Measurements from ENCODE around the gene KANK4. TPM values are rescaled to one million over a fixed set of nuclear protein-coding genes. Genes with fewer than 3 reads are reported as not detected.

KANK4 gene
- total RNA-seq, 1 experiment from 2014 or later = not detected

GRCh38 chr1:62311473-62311943, 7.7 kb downstream of the KANK4 start:
- in situ Hi-C loops (cut with HindIII; ENCODE audit: low pct_unique_long_range_greater_than_20kb, low sequenced_read_pairs) = no loop called here
- no peak for DNase-seq (ENCODE audit: low read depth)

GRCh38 chr1:62309906-62310305, 9.3 kb downstream of the KANK4 start:
- no peak for DNase-seq (ENCODE audit: low read depth)
- in situ Hi-C loops (cut with HindIII; ENCODE audit: low pct_unique_long_range_greater_than_20kb, low sequenced_read_pairs) = no loop called here

DNA sequence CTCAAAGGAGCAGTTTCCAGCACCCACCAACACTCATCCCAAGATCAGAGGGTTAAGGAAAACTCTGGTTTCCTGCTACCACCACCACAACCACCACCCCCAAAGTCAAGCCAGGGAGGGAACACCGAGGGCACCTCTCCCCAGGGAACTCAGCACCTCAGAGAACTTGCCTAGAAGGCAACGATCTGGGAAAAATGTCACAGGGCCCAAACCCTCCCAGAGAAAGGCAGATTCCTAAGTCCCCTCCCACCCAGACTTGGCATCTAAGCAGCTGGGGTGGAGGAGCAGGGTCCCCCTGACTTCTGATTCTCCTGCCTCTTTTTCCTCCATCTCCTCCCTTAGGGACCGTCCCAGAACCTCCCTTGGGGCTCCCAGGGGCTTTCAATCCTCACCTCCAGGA, 10.6 kb downstream of the KANK4 start:
- DNase-seq (ENCODE audit: low read depth) = no peak
- in situ Hi-C loops (cut with HindIII; ENCODE audit: low pct_unique_long_range_greater_than_20kb, low sequenced_read_pairs) = no loop called here

- in situ Hi-C loops (cut with HindIII; ENCODE audit: low pct_unique_long_range_greater_than_20kb, low sequenced_read_pairs) = no loop called here
- DNase-seq (ENCODE audit: low read depth) = no peak
These were observed 11.2 kb downstream of the KANK4 start for GRCh38 chr1:62307895-62308492.

DNA sequence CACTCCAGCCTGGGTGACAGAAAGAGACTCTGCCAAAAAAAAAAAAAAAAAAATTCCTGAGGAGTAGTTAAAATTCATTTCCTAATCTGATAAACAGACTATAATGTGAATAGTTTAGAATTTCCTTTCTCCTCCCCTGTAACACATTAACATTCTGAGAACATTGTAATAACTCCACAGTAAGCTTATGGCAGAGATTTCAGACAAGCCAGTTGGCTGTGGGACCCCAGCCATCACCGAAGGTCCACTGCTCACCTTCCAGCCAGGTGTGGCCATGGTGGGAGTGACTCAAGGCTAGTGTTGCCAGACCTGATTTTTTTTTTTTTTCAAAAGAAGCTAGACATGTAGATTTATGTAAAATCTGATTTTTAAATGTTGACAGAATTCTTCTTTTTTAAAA, 11.8 kb downstream of the KANK4 start:
- no peak for DNase-seq (ENCODE audit: low read depth)
- in situ Hi-C loops (cut with HindIII; ENCODE audit: low pct_unique_long_range_greater_than_20kb, low sequenced_read_pairs) = no loop called here

GRCh38 chr1:62306065-62306464, 13.2 kb downstream of the KANK4 start:
- no peak for DNase-seq (ENCODE audit: low read depth)
- in situ Hi-C loops (cut with HindIII; ENCODE audit: low pct_unique_long_range_greater_than_20kb, low sequenced_read_pairs) = no loop called here

- in situ Hi-C loops (cut with HindIII; ENCODE audit: low pct_unique_long_range_greater_than_20kb, low sequenced_read_pairs) = no loop called here
These were observed 14.3 kb downstream of the KANK4 start for GRCh38 chr1:62304975-62305374.

GRCh38 chr1:62304515-62304914, 14.7 kb downstream of the KANK4 start:
- in situ Hi-C loops (cut with HindIII; ENCODE audit: low pct_unique_long_range_greater_than_20kb, low sequenced_read_pairs) = no loop called here
- DNase-seq (ENCODE audit: low read depth) = no peak

More at GRCh38 chr1:62304975-62305374, 14.3 kb downstream of the KANK4 start:
- no peak for DNase-seq (ENCODE audit: low read depth)

DNA sequence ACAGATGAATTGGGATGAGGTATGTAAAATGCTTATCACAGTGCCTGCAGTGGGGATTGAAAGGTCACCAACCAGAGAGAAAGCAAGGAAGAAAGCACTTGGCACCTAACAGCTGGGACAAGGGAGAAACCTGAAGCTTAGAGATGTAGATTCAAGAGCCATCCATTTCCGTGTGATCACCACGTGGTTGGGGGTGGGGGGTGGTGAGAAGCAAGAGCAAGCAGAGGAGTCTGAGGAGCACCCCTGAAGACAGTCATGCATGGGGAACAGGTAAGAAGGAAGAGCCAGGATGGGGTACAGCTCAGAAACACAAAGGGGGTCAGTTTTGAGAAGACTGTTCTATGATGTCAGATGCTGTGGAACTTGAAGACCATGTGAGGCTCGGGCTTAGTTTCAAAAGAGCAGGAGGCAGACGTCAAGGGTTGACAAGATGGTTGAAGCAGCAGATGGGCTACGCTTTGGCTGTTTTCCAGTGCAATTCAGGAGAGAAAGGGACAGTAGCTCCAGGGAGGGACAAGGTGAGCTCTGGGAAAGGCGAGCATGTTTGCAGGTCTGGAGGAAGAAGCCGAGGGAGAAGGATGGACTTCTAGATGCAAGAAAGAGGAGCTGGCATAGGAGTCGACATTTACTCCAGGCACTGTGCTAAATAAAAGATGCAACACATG, 17.4 kb downstream of the KANK4 start:
- DNase-seq (ENCODE audit: low read depth) = no peak
- in situ Hi-C loops (cut with HindIII; ENCODE audit: low pct_unique_long_range_greater_than_20kb, low sequenced_read_pairs) = no loop called here

DNA sequence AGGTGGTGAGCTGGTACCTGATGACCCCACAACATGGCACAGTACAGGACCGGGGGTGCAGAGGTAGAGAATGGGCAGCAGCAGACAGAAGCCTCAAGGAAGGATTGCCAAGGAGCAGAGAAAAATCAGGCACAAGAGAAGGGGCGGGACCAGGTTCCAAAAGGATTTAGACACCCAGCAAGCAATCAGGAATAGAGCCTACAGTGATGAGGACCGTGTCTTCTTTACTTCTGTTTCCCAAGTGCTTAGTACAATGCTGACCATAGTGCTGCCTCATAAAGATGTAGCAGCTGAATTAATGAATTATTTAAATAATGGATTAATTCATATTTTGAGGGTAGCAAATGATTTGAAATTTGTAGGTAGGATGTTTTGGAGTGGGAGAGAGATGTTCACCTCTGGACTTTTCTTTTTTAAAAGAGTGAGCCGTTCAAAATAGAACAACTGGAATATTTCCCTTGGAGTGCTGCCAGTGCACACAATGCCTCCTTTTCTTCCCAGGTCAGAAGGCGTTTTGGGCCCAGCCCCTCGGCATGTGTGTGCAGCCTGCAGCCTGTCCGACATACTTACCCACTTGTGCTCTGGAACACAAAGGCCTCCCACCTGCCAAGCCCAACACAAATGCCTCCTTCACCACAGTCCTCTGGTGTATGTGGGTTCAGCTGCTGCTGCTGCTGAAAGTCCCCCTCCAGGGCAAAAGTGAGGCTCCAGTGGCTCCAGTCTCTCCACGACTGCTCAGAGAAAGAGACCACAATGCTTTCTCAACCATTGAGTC, 19.6 kb downstream of the KANK4 start:
- in situ Hi-C loops (cut with HindIII; ENCODE audit: low pct_unique_long_range_greater_than_20kb, low sequenced_read_pairs) = no loop called here
- DNase-seq (ENCODE audit: low read depth) = no peak

DNA sequence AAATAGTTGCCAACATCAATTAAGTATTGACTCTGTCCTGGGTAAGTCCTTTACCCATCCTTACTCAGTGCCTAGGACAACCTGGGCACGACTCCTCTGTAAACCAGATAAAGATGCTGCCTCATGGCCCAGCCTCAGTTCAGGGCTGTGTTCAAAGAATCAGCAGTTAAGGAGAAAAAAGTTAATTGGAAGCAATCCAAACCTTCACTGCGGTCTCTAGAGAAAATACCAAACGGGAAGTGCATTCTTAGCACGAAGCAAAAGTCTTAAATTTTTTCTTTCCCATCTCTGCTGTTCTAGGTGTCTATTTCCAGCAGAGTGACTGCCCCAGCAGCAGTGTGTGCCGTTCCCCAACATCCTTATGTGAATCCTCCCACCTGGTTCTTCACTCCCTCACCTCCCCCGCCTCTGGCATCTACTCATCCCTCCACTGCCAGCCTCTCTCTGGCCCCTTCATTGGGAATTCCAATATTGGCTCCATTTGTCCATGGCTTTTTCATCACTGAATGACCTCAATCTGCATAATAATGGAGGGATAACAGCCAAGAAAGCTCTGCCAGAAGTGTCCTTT, 23.2 kb downstream of the KANK4 start:
- in situ Hi-C loops (cut with HindIII; ENCODE audit: low pct_unique_long_range_greater_than_20kb, low sequenced_read_pairs) = no loop called here
- DNase-seq (ENCODE audit: low read depth) = no peak

DNA sequence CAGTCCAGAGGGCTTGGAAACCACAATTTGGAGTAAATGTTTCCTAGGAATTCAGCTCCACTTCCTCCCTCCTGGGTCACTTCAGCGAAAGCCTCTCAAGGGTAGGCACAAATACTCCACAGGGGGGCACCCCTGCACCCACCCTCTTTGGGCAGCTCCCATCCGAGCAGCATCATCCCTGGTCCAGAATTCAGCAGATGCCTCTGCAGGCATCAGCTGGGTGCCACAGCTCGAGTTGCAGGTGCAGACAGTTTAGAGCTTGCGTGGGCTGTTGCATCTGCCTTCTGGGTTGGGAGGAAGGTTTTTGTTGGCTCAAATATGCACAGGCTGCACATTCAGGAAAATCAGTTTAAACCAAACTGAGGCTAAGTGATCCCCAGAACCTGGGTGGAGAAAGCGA, 25.0 kb downstream of the KANK4 start:
- no peak for DNase-seq (ENCODE audit: low read depth)
- in situ Hi-C loops (cut with HindIII; ENCODE audit: low pct_unique_long_range_greater_than_20kb, low sequenced_read_pairs) = no loop called here

DNA sequence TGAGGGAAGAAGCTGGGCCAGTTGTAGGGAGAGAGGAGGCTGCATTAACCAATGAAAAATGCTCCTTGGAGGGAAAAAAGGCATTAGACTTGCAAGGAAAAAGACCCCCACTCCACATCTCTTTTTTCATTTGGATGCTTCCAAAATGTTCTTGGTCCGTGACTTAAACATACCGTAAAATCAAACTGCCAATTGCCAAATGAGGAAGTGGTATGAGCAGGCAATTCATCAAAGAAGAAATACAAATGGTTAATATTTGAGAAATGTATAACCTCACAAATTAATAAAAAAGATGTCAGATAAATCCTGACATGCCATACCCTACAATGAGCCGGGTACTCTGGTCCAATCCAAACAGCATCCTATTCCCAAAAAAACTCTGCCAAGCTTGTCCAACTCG, 30.6 kb downstream of the KANK4 start:
- in situ Hi-C loops (cut with HindIII; ENCODE audit: low pct_unique_long_range_greater_than_20kb, low sequenced_read_pairs) = no loop called here
- no peak for DNase-seq (ENCODE audit: low read depth)

- in situ Hi-C loops (cut with HindIII; ENCODE audit: low pct_unique_long_range_greater_than_20kb, low sequenced_read_pairs) = no loop called here
- DNase-seq (ENCODE audit: low read depth) = no peak
These were observed 31.0 kb downstream of the KANK4 start for GRCh38 chr1:62288224-62288623.

GRCh38 chr1:62286786-62287224, 32.4 kb downstream of the KANK4 start:
- in situ Hi-C loops (cut with HindIII; ENCODE audit: low pct_unique_long_range_greater_than_20kb, low sequenced_read_pairs) = no loop called here
- no peak for DNase-seq (ENCODE audit: low read depth)

DNA sequence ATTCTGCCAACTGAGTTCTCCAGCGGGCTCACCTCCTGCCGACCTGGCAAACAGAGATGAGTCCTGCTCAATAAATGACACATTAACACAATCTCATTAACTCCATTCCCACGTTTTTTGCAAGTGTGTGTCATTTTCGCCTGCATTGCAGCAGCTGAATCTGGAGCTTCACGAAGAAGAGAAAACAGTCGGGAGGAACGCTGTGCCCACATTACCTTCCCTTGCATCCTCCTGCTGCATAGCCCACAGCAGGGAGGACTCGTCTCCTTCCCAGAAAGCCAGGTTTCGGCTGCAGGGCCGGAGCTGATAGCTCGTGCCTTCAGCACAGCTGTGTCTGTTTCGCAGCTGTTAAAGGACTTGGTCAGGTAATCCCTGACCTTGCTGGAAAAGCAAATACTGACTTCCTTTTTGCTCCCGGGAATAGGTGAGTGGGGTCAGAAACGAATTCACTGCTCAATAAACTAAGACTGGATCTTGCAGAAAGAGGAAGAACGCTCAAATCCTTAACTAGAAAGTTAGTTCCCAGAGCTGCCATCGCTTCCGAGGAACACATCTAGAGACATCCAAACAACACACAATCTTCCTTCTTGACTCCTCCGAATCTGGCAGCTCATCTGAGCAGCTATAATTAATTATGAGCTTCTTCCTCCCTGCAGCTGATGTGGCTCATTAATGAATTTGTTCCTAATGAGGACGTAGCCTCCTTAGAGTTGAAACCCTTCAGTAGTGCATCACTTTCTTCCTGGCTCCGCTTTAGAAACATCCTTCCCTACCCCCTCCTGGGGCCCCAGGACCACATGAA, 33.0 kb downstream of the KANK4 start:
- in situ Hi-C loops (cut with HindIII; ENCODE audit: low pct_unique_long_range_greater_than_20kb, low sequenced_read_pairs) = no loop called here

GRCh38 chr1:62285440-62285839, 33.8 kb downstream of the KANK4 start:
- in situ Hi-C loops (cut with HindIII; ENCODE audit: low pct_unique_long_range_greater_than_20kb, low sequenced_read_pairs) = no loop called here

More for the DNA sequence above, 33.0 kb downstream of the KANK4 start:
- no peak for DNase-seq (ENCODE audit: low read depth)

GRCh38 chr1:62283986-62284385, 35.2 kb downstream of the KANK4 start:
- DNase-seq (ENCODE audit: low read depth) = no peak
- in situ Hi-C loops (cut with HindIII; ENCODE audit: low pct_unique_long_range_greater_than_20kb, low sequenced_read_pairs) = no loop called here

More at GRCh38 chr1:62285440-62285839, 33.8 kb downstream of the KANK4 start:
- no peak for DNase-seq (ENCODE audit: low read depth)

Measured in Caki2 (cell line).